ENCODE results near the gene SMIM38.

The SMIM38 gene

GRCh38 chr11:69173925-69174581 is 18.3 kb downstream of the SMIM38 start:
- no peak for DNase-seq (ENCODE audit: insufficient read length, low spot score)
- no peak for FAIRE-seq

- DNase-seq (ENCODE audit: insufficient read length, low spot score), result no peak
- FAIRE-seq, result no peak
These were observed 19.1 kb downstream of the SMIM38 start for GRCh38 chr11:69174841-69175240.

- DNase-seq (ENCODE audit: insufficient read length, low spot score) (no peak), FAIRE-seq (no peak)
These were observed 23.2 kb downstream of the SMIM38 start for GRCh38 chr11:69178819-69179482.

- FAIRE-seq (no peak), DNase-seq (ENCODE audit: insufficient read length, low spot score) (no peak)
These were observed 24.5 kb downstream of the SMIM38 start for GRCh38 chr11:69180226-69180625.

GRCh38 chr11:69180726-69181125 is 25.0 kb downstream of the SMIM38 start:
- DNase-seq (ENCODE audit: insufficient read length, low spot score) (no peak), FAIRE-seq (no peak)

- FAIRE-seq (no peak), DNase-seq (ENCODE audit: insufficient read length, low spot score) (no peak)
These were observed 27.9 kb downstream of the SMIM38 start for GRCh38 chr11:69183613-69184012.

- DNase-seq (ENCODE audit: insufficient read length, low spot score) (no peak), FAIRE-seq (no peak)
These were observed 30.9 kb downstream of the SMIM38 start for GRCh38 chr11:69186316-69187260.

GRCh38 chr11:69187540-69188065 is 31.9 kb downstream of the SMIM38 start:
- DNase-seq (ENCODE audit: insufficient read length, low spot score) (no peak), FAIRE-seq (no peak)

GRCh38 chr11:69189059-69189458 is 33.3 kb downstream of the SMIM38 start:
- DNase-seq (ENCODE audit: insufficient read length, low spot score) (no peak), FAIRE-seq (no peak)

- DNase-seq (ENCODE audit: insufficient read length, low spot score) (no peak), FAIRE-seq (no peak)
These were observed 35.2 kb downstream of the SMIM38 start for GRCh38 chr11:69190796-69191536.

GRCh38 chr11:69192301-69192721 is 36.6 kb downstream of the SMIM38 start:
- no peak for FAIRE-seq

GRCh38 chr11:69193151-69193550 is 37.4 kb downstream of the SMIM38 start:
- FAIRE-seq (no peak), DNase-seq (ENCODE audit: insufficient read length, low spot score) (no peak)

More at GRCh38 chr11:69192301-69192721, 36.6 kb downstream of the SMIM38 start:
- no peak for DNase-seq (ENCODE audit: insufficient read length, low spot score)

- FAIRE-seq (no peak), DNase-seq (ENCODE audit: insufficient read length, low spot score) (no peak)
These were observed 37.9 kb downstream of the SMIM38 start for GRCh38 chr11:69193629-69194028.

- FAIRE-seq (no peak), DNase-seq (ENCODE audit: insufficient read length, low spot score) (no peak)
These were observed 38.7 kb downstream of the SMIM38 start for GRCh38 chr11:69194396-69194795.

GRCh38 chr11:69194956-69195355 is 39.2 kb downstream of the SMIM38 start:
- DNase-seq (ENCODE audit: insufficient read length, low spot score), result no peak
- no peak for FAIRE-seq

GRCh38 chr11:69195824-69196782 is 40.4 kb downstream of the SMIM38 start:
- FAIRE-seq (no peak), DNase-seq (ENCODE audit: insufficient read length, low spot score) (no peak)

- FAIRE-seq (no peak), DNase-seq (ENCODE audit: insufficient read length, low spot score) (no peak)
These were observed 41.0 kb downstream of the SMIM38 start for GRCh38 chr11:69196783-69197169.

GRCh38 chr11:69198891-69199582 is 43.3 kb downstream of the SMIM38 start:
- DNase-seq (ENCODE audit: insufficient read length, low spot score) (no peak), FAIRE-seq (no peak)

Data from GM19239 (cell line).